Measurements from ENCODE around the gene RAI14.

Gene RAI14

GRCh38 chr5:34832568-34832967, 176.4 kb downstream of the RAI14 start:
- Histone ChIP-seq H3K9me3 (ENCODE audit: control insufficient read depth, low read length) (peaks cover 1% of the 10 kb centered on the region), H4K8ac (ENCODE audit: low read length) (no peak overlapping the region), H2BK5ac (ENCODE audit: low read depth, low read length, poor library complexity, severe bottlenecking) (no peak overlapping the region), H3K27me3 (ENCODE audit: control insufficient read depth in 1 of 2, insufficient read depth in 1 of 2, low read length in 2 of 2) (no peaks in the 10 kb centered on the region), H3K79me1 (replicated peaks; ENCODE audit: low read length, poor library complexity, severe bottlenecking) (peaks cover 17% of the 10 kb centered on the region), H2BK12ac (ENCODE audit: low read length in 2 of 2) (no peak overlapping the region), H4K91ac (ENCODE audit: low read length) (no peak overlapping the region), H2BK120ac (ENCODE audit: low read depth, low read length) (no peak overlapping the region), H3K23ac (ENCODE audit: low read length in 2 of 2) (no peak overlapping the region), H2AK5ac (ENCODE audit: low read length, severe bottlenecking) (no peak overlapping the region), H3K4me2 (ENCODE audit: low read length, poor library complexity, severe bottlenecking) (no peak overlapping the region), H2AFZ (ENCODE audit: low read depth, low read length) (no peak overlapping the region), H3K14ac (ENCODE audit: low read length in 2 of 2) (no peak overlapping the region), H3K4me1 (ENCODE audit: control insufficient read depth, insufficient read depth, low read depth, low read length) (no peaks in the 10 kb centered on the region), H3K18ac (ENCODE audit: low read depth in 1 of 2, low read length in 2 of 2) (no peak overlapping the region), H3K4me3 (ENCODE audit: insufficient read depth in 1 of 2, low read depth in 1 of 2, low read length in 2 of 2) (no peak overlapping the region), H3K27ac (ENCODE audit: low read length, poor library complexity, severe bottlenecking) (no peak overlapping the region), H2BK15ac (ENCODE audit: low read depth, poor library complexity, severe bottlenecking) (no peak overlapping the region), H3K36me3 (ENCODE audit: control insufficient read depth in 1 of 2, insufficient read depth in 2 of 2, low read depth in 1 of 2, low read length in 2 of 2) (peaks cover 26 to 82% of the 10 kb centered on the region in 2 experiments), H3K9ac (ENCODE audit: low read length) (no peak overlapping the region), H3K4ac (ENCODE audit: low read depth in 1 of 2, low read length in 2 of 2) (no peak overlapping the region)
- no peak for DNase-seq
- WGBS, result 95% methylated on average over 4 of the region's 5 CpGs

DNA sequence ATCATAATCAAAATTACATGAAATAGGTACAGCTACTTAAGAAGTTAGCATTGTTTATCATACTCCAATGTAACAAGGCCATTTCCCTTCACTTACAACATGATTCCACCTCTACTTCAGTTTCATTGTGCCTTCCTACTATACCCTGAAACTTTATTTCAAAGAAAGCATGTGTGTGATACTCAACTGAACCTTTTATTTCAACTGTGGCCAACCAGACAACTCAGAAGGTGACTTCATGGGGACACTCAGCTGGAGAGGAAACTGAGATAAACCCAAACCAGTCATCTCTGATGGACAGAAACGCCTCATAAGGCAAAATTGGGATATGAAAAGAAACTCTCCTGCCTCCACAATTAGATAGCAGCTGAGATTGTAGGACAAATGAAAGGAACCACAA, 177.0 kb downstream of the RAI14 start:
- Histone ChIP-seq H2BK120ac (ENCODE audit: low read depth, low read length) (no peak overlapping the region), H3K4me3 (ENCODE audit: insufficient read depth in 1 of 2, low read depth in 1 of 2, low read length in 2 of 2) (no peak overlapping the region), H3K4me2 (ENCODE audit: low read length, poor library complexity, severe bottlenecking) (no peak overlapping the region), H3K9ac (ENCODE audit: low read length) (no peak overlapping the region), H3K14ac (ENCODE audit: low read length in 2 of 2) (no peak overlapping the region), H2BK15ac (ENCODE audit: low read depth, poor library complexity, severe bottlenecking) (no peak overlapping the region), H3K27me3 (ENCODE audit: control insufficient read depth in 1 of 2, insufficient read depth in 1 of 2, low read length in 2 of 2) (no peaks in the 10 kb centered on the region), H3K27ac (ENCODE audit: low read length, poor library complexity, severe bottlenecking) (no peak overlapping the region), H2AK5ac (ENCODE audit: low read length, severe bottlenecking) (no peak overlapping the region), H3K9me3 (ENCODE audit: control insufficient read depth, low read length) (no peaks in the 10 kb centered on the region), H4K91ac (ENCODE audit: low read length) (no peak overlapping the region), H3K23ac (ENCODE audit: low read length in 2 of 2) (no peak overlapping the region), H3K79me1 (replicated peaks; ENCODE audit: low read length, poor library complexity, severe bottlenecking) (peaks cover 13% of the 10 kb centered on the region), H3K18ac (ENCODE audit: low read depth in 1 of 2, low read length in 2 of 2) (no peak overlapping the region), H2BK5ac (ENCODE audit: low read depth, low read length, poor library complexity, severe bottlenecking) (no peak overlapping the region), H3K4me1 (ENCODE audit: control insufficient read depth, insufficient read depth, low read depth, low read length) (no peaks in the 10 kb centered on the region), H3K36me3 (ENCODE audit: control insufficient read depth in 1 of 2, insufficient read depth in 2 of 2, low read depth in 1 of 2, low read length in 2 of 2) (peaks cover 21 to 76% of the 10 kb centered on the region in 2 experiments), H2AFZ (ENCODE audit: low read depth, low read length) (no peak overlapping the region), H3K4ac (ENCODE audit: low read depth in 1 of 2, low read length in 2 of 2) (no peak overlapping the region), H4K8ac (ENCODE audit: low read length) (no peak overlapping the region), H2BK12ac (ENCODE audit: low read length in 2 of 2) (no peak overlapping the region)
- no peak for DNase-seq
- 100% methylated on average over 1 of the region's 1 CpG for WGBS

- Histone ChIP-seq H2AK5ac (ENCODE audit: low read length, severe bottlenecking) (no peak overlapping the region), H2AFZ (ENCODE audit: low read depth, low read length) (no peak overlapping the region), H3K18ac (ENCODE audit: low read depth in 1 of 2, low read length in 2 of 2) (no peak overlapping the region), H4K8ac (ENCODE audit: low read length) (no peak overlapping the region), H3K9me3 (ENCODE audit: control insufficient read depth, low read length) (no peaks in the 10 kb centered on the region), H2BK120ac (ENCODE audit: low read depth, low read length) (no peak overlapping the region), H3K27ac (ENCODE audit: low read length, poor library complexity, severe bottlenecking) (no peak overlapping the region), H3K23ac (ENCODE audit: low read length in 2 of 2) (no peak overlapping the region), H2BK15ac (ENCODE audit: low read depth, poor library complexity, severe bottlenecking) (no peak overlapping the region), H3K36me3 (ENCODE audit: control insufficient read depth in 1 of 2, insufficient read depth in 2 of 2, low read depth in 1 of 2, low read length in 2 of 2) (peaks cover 21 to 66% of the 10 kb centered on the region in 2 experiments), H4K91ac (ENCODE audit: low read length) (no peak overlapping the region), H3K4ac (ENCODE audit: low read depth in 1 of 2, low read length in 2 of 2) (no peak overlapping the region), H3K79me1 (replicated peaks; ENCODE audit: low read length, poor library complexity, severe bottlenecking) (peaks cover 13% of the 10 kb centered on the region), H3K9ac (ENCODE audit: low read length) (no peak overlapping the region), H3K4me2 (ENCODE audit: low read length, poor library complexity, severe bottlenecking) (no peak overlapping the region), H3K14ac (ENCODE audit: low read length in 2 of 2) (no peak overlapping the region), H3K4me1 (ENCODE audit: control insufficient read depth, insufficient read depth, low read depth, low read length) (peaks cover 3% of the 10 kb centered on the region), H3K27me3 (ENCODE audit: control insufficient read depth in 1 of 2, insufficient read depth in 1 of 2, low read length in 2 of 2) (no peaks in the 10 kb centered on the region), H2BK5ac (ENCODE audit: low read depth, low read length, poor library complexity, severe bottlenecking) (no peak overlapping the region), H2BK12ac (ENCODE audit: low read length in 2 of 2) (no peak overlapping the region), H3K4me3 (ENCODE audit: insufficient read depth in 1 of 2, low read depth in 1 of 2, low read length in 2 of 2) (no peak overlapping the region)
- peak; percentile 35 for DNase-seq
- 92% methylated on average over 8 of the region's 9 CpGs for WGBS
Observed at GRCh38 chr5:34833976-34834793, 178.1 kb downstream of the RAI14 start.

DNA sequence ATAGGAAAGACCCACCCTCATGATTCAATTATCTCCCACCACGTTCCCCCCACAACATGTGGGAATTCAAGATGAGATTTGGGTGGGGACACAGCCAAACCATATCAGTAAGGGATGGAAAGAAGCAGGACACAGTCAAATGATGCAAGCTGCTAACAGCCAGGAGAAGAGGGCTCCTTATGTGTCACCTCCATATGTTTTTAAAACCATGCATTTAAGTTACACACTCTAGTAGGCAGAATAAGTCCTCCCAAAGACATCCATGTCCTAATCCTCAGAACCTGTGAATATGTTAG, 178.6 kb downstream of the RAI14 start:
- no peak overlapping the region for H3K4me2 ChIP-seq (ENCODE audit: low read length, poor library complexity, severe bottlenecking)
- no peak overlapping the region for H2AFZ ChIP-seq (ENCODE audit: low read depth, low read length)
- H3K36me3 ChIP-seq (ENCODE audit: control insufficient read depth in 1 of 2, insufficient read depth in 2 of 2, low read depth in 1 of 2, low read length in 2 of 2), result peaks cover 20 to 60% of the 10 kb centered on the region in 2 experiments
- H3K27ac ChIP-seq (ENCODE audit: low read length, poor library complexity, severe bottlenecking), result no peak overlapping the region
- no peaks in the 10 kb centered on the region for H3K9me3 ChIP-seq (ENCODE audit: control insufficient read depth, low read length)
- no peak overlapping the region for H2BK12ac ChIP-seq (ENCODE audit: low read length in 2 of 2)
- no peak overlapping the region for H3K4ac ChIP-seq (ENCODE audit: low read depth in 1 of 2, low read length in 2 of 2)
- no peak overlapping the region for H2AK5ac ChIP-seq (ENCODE audit: low read length, severe bottlenecking)
- H3K4me3 ChIP-seq (ENCODE audit: insufficient read depth in 1 of 2, low read depth in 1 of 2, low read length in 2 of 2), result no peak overlapping the region
- peaks cover 10% of the 10 kb centered on the region for H3K79me1 ChIP-seq (replicated peaks; ENCODE audit: low read length, poor library complexity, severe bottlenecking)
- no peak overlapping the region for H2BK15ac ChIP-seq (ENCODE audit: low read depth, poor library complexity, severe bottlenecking)
- no peak overlapping the region for H4K91ac ChIP-seq (ENCODE audit: low read length)
- H2BK5ac ChIP-seq (ENCODE audit: low read depth, low read length, poor library complexity, severe bottlenecking), result no peak overlapping the region
- WGBS, result 88% methylated on average over 1 of the region's 1 CpG
- DNase-seq, result no peak
- peaks cover 3% of the 10 kb centered on the region for H3K4me1 ChIP-seq (ENCODE audit: control insufficient read depth, insufficient read depth, low read depth, low read length)
- H2BK120ac ChIP-seq (ENCODE audit: low read depth, low read length), result no peak overlapping the region
- no peaks in the 10 kb centered on the region for H3K27me3 ChIP-seq (ENCODE audit: control insufficient read depth in 1 of 2, insufficient read depth in 1 of 2, low read length in 2 of 2)
- no peak overlapping the region for H4K8ac ChIP-seq (ENCODE audit: low read length)
- no peak overlapping the region for H3K18ac ChIP-seq (ENCODE audit: low read depth in 1 of 2, low read length in 2 of 2)
- no peak overlapping the region for H3K9ac ChIP-seq (ENCODE audit: low read length)
- no peak overlapping the region for H3K23ac ChIP-seq (ENCODE audit: low read length in 2 of 2)
- H3K14ac ChIP-seq (ENCODE audit: low read length in 2 of 2), result no peak overlapping the region
